Jurkat, Clone E6-1 (cell line): ENCODE results near the gene PLXDC2.

Source experiments
- DNase-seq: peaks from one replicate; pipeline ENCODE4 v3.0.0-alpha.2; 2011; ENCODE audit warnings: low read depth, low spot score
- H3K4me3 ChIP-seq: 2 replicates; pipeline ENCODE4 v1.5.1; 2011; ENCODE audit warnings: mild to moderate bottlenecking, low read length, control low read depth, moderate library complexity

Gene PLXDC2

DNA sequence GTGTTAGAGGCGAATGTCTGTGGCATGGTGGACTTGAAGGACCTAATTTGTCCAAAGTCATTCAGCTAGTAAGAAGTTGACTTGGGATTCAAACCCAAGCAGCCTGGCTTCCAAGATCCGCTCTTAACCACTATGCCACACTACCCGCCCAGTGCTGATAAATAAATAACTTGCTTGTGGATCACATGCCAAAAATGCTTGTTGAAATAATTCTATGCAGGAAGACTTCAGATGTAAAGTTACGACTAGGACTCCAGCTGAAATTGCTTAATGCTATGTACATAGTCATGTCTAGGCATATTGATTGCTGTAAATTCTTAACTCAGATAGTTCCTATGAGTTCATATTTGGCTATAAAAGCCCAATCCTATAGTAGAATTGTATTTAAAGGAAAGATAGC is 76.0 kb downstream of the PLXDC2 start:
- H3K4me3 ChIP-seq: no peak overlapping the region
- DNase-seq: no peak

- no peak overlapping the region for H3K4me3 ChIP-seq
- DNase-seq: no peak
Measured at GRCh38 chr10:19892677-19893076, 76.4 kb downstream of the PLXDC2 start.

- no peak overlapping the region for H3K4me3 ChIP-seq
- DNase-seq: no peak
Measured at GRCh38 chr10:19895500-19895899, 79.3 kb downstream of the PLXDC2 start.

DNA sequence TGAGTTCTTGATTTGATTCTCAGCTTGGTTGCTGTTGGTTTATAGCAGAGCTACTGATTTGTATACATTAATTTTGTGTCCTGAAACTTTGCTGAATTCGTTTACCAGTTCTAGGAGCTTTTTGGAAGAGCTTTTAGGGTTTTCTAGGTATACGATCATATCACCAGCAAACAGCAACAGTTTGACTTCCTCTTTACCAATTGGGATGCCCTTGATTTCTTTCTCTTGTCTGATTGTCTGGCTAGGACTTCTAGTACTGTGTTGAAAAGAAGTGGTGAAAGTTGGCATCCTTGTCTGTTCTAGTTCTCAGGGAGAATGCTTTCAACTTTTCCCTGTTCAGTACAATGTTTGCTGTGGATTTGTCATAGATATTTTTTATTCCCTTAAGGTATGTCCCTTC is 86.2 kb downstream of the PLXDC2 start:
- H3K4me3 ChIP-seq: no peak overlapping the region
- no peak for DNase-seq

GRCh38 chr10:19904202-19904661 is 88.0 kb downstream of the PLXDC2 start:
- no peak overlapping the region for H3K4me3 ChIP-seq
- no peak for DNase-seq

DNA sequence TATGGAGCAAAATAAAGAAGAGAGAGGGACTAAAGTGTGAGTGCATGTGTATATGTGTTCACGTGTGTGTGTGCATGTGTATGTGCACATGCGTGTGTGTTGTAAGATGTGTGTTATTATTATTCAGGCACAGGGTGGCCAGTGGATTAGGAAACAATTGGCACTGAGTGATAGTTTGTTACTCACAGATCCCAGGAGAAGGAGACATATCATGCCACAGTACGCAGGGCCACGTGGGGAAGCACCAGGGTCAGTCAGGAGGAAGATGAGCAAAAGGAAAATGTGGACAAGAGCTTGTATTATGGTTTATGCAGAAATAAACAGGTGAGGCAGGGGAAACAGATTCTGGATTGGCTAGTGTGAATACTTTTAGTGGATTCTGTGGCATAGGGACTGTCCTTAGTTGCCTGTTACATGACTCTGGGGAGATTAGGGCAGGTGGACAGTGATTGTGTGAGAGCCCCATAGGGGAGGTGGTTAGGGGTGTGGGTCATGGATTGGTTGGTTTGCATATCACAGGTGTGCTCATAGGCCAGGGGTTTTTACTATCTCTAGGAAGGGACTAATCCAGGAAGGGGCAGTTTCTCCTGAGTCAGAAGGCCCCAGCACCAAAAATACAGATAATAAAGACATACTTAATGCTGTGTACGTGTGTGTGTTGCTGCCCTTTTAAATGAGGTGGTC is 90.0 kb downstream of the PLXDC2 start:
- H3K4me3 ChIP-seq: no peak overlapping the region
- no peak for DNase-seq

DNA sequence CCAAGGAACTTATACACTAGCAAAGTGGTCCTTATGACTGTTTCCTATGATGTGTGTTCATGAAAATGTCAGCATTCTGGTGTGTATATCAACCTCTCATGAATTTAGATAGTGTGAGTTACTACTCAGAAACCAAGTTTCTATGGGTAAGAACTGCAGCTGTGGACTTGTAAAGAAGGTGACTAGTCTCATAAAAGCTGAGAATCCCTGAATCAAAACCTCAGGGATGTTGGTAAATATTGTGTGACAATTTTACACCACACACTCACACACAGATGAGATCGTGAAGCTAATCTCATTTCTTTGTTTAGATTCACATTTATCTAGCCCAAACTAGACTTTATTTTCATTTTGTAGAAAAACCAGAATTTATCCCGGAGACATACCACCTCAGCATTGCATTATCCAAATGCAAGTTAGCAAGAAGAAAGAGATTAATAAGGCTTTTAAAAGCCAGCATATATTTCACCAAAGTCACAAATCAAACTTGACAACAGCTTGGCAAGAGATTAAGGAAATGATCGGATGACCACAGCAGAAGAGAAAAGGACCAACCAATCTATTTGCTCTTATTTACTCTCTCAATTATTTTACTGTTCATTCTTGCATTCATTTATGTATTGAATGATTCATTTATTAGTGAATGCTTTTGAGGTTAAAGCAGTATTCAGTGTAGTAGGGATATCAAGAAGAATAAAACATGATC is 92.9 kb downstream of the PLXDC2 start:
- DNase-seq: no peak
- H3K4me3 ChIP-seq: no peak overlapping the region

DNA sequence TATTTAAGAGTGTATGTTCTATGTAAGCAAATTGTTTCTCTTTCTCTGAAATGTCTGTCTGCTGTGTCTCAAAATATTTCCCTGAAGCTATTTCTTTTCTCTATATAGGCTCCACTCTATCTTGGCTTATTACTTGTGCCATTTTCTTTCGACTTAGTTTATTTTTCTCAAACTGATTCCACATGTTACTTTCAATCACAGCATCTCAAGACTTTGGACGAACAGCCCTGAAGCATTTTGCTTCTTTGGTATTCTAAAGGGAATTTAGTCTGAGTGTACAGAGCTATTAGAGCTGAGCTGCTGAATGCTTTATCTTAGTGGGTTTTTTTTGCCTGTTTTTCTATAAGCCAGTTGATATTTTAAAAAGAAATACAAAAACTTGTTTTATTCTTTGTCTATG is 95.7 kb downstream of the PLXDC2 start:
- no peak for DNase-seq
- H3K4me3 ChIP-seq: no peak overlapping the region

DNA sequence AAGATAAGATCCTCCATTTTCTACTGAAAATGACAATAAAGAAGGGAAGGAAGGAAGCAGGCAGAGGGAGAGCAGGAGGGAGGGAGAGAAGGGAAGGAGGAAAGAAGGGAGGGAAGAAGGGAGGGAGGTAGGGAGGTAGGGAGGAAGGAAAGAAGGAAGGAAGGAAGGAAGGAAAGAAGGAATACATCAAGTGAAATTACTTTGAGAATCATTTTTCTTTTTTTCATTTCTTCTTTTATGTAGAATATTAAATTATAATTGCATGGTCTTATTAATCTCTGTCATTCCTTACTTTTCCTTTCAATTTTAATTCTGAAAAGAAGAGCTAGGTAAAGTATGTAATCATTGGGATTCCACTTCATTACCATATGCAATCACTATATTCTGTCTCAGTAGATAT is 97.8 kb downstream of the PLXDC2 start:
- no peak for DNase-seq
- no peak overlapping the region for H3K4me3 ChIP-seq

GRCh38 chr10:19915125-19915524 is 98.9 kb downstream of the PLXDC2 start:
- no peak overlapping the region for H3K4me3 ChIP-seq
- no peak for DNase-seq

DNA sequence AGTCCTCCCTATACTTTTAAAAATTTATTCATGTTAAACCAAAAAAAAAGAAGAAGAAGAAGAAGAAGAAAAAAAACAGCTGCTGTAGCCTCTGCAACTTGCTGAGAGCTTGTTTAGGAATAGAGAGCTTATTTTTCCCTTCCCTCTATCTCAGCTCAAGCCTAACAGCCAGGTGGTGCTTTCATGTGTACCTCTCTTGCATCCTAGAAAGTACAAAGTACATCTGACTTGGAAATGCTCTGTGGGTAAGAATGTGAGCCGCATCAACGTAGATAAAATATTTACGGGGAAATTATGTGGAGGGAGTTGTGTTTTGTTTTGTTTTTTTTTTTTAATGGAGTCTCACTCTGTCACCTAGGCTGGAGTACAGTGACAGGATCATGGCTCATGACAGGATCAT is 99.6 kb downstream of the PLXDC2 start:
- DNase-seq: no peak
- no peak overlapping the region for H3K4me3 ChIP-seq

DNA sequence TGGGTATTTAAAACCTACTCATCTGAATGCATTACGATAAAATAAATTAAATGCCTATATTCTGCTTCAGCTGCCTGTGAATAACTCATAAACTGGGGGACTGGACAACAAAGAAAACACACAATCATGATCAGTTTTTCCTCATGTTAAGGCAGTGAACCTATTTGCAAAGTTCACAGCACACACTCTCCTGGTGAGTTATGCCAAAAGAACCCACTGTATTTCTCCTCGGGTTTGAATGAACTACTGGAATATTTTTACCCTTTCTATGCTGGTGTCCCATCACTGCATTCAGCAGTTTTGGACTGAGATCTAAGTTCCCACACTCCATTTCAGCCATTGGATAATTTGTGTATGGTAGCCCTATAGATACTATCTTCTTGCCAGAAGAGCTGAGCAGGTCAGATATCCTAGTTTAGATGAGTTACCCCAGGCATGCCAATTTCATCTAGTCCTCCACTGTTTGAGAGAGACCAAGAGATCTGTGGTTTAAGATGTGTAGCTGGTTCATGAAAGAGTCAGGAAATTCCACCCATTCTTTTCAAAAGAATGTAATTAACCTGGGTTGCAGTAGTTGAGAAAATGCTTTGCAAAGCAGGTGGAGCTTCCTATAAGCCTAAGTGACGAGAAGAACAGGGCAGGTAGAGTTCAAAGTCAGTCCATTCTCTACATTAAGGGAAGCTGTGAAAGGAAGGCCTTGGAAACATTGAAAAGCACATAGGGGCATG is 101.7 kb downstream of the PLXDC2 start:
- DNase-seq: no peak
- H3K4me3 ChIP-seq: no peak overlapping the region

DNA sequence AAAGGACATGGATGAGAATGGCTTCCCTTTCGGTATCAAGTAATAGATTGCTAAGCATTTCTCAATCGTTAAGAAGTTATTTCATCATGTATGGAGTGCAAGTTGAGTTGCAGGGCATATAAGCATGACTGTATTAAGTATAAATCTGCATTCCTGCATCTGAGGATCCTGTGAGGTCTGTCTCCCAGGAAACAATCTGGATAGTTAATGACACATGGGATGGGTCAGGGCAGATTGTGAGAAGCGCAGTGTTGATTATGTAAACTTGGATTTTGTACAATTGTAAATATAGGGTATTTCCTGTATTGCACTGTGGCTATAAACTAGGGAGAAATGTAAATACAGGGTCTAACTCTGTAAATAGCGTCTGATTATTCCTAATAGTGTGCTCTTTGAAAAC is 102.6 kb downstream of the PLXDC2 start:
- DNase-seq: no peak
- H3K4me3 ChIP-seq: no peak overlapping the region

GRCh38 chr10:19919671-19920070 is 103.4 kb downstream of the PLXDC2 start:
- DNase-seq: no peak
- H3K4me3 ChIP-seq: no peak overlapping the region

DNA sequence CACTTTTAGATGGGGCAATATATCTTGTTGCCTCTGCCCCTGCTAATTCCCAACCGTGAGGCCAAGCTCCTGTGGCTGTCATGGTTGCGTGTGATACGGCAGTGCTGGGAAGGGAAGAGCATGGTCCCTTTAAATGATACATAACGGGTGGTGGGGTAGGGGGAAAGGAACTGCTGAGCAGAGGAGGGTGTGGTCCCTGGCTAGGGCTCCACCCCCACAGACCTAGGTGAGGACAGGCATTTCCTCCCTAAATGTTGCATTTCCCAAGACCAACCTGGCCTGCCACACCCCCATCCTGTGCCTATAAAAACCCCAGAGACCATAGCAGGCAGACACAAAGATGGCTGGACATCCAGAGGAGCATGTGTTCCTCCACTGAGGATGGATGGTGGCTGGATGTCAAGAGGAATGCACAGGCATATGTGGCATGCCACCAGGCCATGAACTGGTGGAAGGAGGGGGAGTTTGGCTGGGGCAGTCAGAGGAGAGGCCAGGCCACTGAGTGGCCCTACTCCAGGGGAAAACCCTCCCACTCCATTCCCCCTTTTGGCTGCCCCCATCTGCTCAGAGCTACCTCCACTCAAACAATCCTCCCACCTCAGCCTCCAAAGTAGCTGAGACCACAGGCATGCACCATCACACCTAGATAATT is 104.0 kb downstream of the PLXDC2 start:
- no peak overlapping the region for H3K4me3 ChIP-seq
- DNase-seq: no peak

- DNase-seq: no peak
- H3K4me3 ChIP-seq: no peak overlapping the region
Measured at GRCh38 chr10:19921300-19922140, 105.3 kb downstream of the PLXDC2 start.

DNA sequence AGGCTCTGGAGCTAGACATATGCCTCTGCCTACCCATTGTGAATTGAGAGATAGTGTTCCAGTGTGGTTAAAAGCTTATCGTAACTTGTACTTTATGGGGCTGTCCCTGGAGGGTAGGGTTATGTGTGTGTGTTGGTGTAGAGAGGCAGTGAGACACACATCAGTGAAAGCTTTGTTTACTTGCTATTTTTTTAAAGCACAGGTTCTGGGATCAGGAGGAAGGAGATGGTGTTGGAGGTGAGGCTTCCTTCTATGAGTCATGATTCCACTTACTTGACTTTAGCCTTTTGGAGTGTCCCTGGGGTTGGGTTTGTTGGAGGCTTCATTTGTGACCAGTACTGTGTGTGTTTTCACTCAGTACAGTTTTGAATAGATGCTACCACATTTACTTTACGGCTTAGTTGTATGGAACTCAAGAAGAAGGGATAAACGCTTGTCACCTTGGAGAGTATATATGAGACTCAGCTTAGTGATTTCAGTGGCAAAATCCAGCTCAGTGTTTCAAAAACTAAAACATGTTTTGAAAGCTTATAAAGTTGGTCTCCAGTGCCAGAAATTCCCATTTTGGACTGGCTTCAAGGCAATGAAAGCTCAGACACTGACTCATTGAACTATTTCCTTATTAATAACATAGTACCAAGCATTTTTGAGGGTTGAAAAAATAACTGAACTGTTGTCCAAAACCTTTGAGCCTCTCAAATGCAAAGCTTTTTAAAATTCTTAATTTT is 106.2 kb downstream of the PLXDC2 start:
- H3K4me3 ChIP-seq: no peak overlapping the region
- no peak for DNase-seq

- H3K4me3 ChIP-seq: no peak overlapping the region
- DNase-seq: no peak
Measured at GRCh38 chr10:19925064-19925463, 108.8 kb downstream of the PLXDC2 start.
